ENCODE results near the gene MAGI1. TPM values are rescaled to one million over a fixed set of nuclear protein-coding genes. Genes with fewer than 3 reads are reported as not detected.

MAGI1 gene
- total RNA-seq, 1 donor from 2014 or later = 18.7 TPM

DNA sequence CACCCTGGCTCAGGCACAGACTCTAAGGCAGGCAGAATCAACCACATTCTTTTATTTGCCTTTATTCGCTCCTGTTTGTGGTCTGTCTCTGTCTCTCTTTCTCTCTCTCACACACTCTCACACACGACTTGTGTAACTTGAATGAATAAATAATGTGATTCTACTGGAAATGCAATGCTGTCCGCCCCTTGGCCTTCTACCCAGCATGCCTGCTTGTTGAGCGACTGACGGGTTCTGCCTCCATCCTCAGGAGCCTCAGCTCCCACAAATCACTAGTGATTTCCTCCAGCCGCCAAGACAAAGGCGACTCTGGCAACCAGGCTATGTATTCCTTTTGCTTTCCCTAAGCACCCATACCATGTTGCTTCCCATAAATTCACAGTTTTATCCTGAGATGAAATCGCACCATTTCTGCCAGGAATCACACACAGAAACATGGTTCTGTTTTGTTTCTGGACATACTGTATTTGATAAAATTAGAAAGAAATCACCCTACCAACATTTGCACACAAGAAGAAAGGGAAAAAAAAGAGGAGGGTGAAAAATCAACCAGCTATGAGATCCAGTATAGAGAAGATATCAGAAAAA lies 460.8 kb downstream of the MAGI1 start:
- H3K4me3 Mint-ChIP-seq (ENCODE audit: unreplicated experiment) = no peak overlapping the region
- TF ChIP-seq, protein P1, sequence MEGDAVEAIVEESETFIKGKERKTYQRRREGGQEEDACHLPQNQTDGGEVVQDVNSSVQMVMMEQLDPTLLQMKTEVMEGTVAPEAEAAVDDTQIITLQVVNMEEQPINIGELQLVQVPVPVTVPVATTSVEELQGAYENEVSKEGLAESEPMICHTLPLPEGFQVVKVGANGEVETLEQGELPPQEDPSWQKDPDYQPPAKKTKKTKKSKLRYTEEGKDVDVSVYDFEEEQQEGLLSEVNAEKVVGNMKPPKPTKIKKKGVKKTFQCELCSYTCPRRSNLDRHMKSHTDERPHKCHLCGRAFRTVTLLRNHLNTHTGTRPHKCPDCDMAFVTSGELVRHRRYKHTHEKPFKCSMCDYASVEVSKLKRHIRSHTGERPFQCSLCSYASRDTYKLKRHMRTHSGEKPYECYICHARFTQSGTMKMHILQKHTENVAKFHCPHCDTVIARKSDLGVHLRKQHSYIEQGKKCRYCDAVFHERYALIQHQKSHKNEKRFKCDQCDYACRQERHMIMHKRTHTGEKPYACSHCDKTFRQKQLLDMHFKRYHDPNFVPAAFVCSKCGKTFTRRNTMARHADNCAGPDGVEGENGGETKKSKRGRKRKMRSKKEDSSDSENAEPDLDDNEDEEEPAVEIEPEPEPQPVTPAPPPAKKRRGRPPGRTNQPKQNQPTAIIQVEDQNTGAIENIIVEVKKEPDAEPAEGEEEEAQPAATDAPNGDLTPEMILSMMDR (IDR thresholded peaks at IDR 0.05) = no peak
- H3K27ac Mint-ChIP-seq (ENCODE audit: unreplicated experiment) = peak overlapping the region; percentile 25
- peaks cover 2% of the 10 kb centered on the region for H3K9me3 Mint-ChIP-seq (ENCODE audit: low read depth)
- no peaks in the 10 kb centered on the region for H3K36me3 Mint-ChIP-seq (ENCODE audit: low read depth)
- DNase-seq (ENCODE audit: low spot score) = no peak
- peaks cover 37% of the 10 kb centered on the region for H3K4me1 Mint-ChIP-seq (ENCODE audit: low read depth)
- H3K27me3 Mint-ChIP-seq (ENCODE audit: low read depth) = no peaks in the 10 kb centered on the region

DNA sequence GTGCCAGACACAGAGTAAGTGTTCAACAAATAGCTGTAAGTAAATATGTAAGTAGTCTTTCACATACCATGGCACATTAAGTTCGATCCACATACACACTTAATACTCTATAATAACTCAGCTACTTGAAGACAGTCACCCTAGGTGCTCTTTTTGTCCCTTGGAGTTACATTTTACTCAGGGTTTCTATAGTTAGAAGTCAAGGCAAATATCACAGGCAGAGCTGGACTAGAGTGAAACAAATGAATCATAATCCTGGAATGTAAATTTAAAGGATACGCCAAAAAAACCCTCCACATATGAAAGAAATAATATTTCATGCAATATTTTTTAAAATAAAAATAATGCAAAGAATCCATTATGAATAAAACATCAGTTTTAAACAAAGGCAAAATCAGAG lies 461.8 kb downstream of the MAGI1 start:
- H3K27ac Mint-ChIP-seq (ENCODE audit: unreplicated experiment) = peak overlapping the region; percentile 77
- peaks cover 2% of the 10 kb centered on the region for H3K9me3 Mint-ChIP-seq (ENCODE audit: low read depth)
- H3K27me3 Mint-ChIP-seq (ENCODE audit: low read depth) = no peaks in the 10 kb centered on the region
- no peaks in the 10 kb centered on the region for H3K36me3 Mint-ChIP-seq (ENCODE audit: low read depth)
- no peak overlapping the region for H3K4me3 Mint-ChIP-seq (ENCODE audit: unreplicated experiment)
- TF ChIP-seq, protein P1 (IDR thresholded peaks at IDR 0.05) = no peak
- no peak for DNase-seq (ENCODE audit: low spot score)
- H3K4me1 Mint-ChIP-seq (ENCODE audit: low read depth) = peaks cover 39% of the 10 kb centered on the region

DNA sequence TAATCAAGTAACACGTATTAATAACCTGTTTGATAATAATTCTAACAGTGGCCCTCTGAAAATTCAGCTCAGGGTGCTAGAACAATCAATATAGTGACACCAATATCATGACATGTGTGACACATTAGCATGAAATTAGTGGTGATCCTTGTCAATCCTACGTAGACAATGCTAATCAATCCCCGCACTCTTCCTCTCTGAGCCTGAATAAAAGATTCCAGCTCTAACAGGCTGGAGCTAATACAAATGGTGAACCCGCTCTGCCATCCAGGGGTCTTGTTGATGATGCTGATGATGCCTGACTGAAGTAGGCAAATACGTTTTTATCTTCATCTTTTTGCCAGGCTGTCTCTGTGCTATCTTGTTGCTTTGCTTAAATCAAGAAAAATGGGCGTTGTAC lies 462.5 kb downstream of the MAGI1 start:
- no peaks in the 10 kb centered on the region for H3K36me3 Mint-ChIP-seq (ENCODE audit: low read depth)
- H3K4me1 Mint-ChIP-seq (ENCODE audit: low read depth) = peaks cover 39% of the 10 kb centered on the region
- peaks cover 2% of the 10 kb centered on the region for H3K9me3 Mint-ChIP-seq (ENCODE audit: low read depth)
- no peaks in the 10 kb centered on the region for H3K27me3 Mint-ChIP-seq (ENCODE audit: low read depth)
- TF ChIP-seq, protein P1 (IDR thresholded peaks at IDR 0.05) = no peak
- H3K27ac Mint-ChIP-seq (ENCODE audit: unreplicated experiment) = peak overlapping the region; percentile 4
- no peak for DNase-seq (ENCODE audit: low spot score)
- H3K4me3 Mint-ChIP-seq (ENCODE audit: unreplicated experiment) = no peak overlapping the region

DNA sequence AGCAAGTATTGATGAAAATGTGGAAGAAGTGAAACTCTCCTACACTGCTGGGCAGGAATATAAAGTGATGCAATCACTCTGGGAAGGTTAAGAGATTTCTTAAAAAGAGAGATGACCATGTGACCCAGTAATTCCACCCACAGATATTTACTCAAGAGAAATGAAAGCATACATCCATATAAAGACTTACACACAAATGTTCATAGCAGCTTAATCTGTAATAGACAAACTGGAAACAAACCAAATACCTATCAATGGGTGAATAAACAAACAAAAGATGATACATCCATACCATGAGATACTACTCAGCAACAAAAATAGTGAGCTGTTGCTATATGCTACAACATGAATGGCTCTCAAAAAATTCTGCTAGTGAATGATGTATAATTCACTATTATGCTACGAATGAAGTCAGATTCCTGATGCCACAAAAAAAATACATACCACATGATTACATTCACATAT lies 463.3 kb downstream of the MAGI1 start:
- peaks cover 2% of the 10 kb centered on the region for H3K9me3 Mint-ChIP-seq (ENCODE audit: low read depth)
- no peaks in the 10 kb centered on the region for H3K27me3 Mint-ChIP-seq (ENCODE audit: low read depth)
- TF ChIP-seq, protein P1 (IDR thresholded peaks at IDR 0.05) = no peak
- H3K4me3 Mint-ChIP-seq (ENCODE audit: unreplicated experiment) = no peak overlapping the region
- H3K27ac Mint-ChIP-seq (ENCODE audit: unreplicated experiment) = peak overlapping the region; percentile 90
- H3K4me1 Mint-ChIP-seq (ENCODE audit: low read depth) = peaks cover 44% of the 10 kb centered on the region
- H3K36me3 Mint-ChIP-seq (ENCODE audit: low read depth) = no peaks in the 10 kb centered on the region
- no peak for DNase-seq (ENCODE audit: low spot score)

DNA sequence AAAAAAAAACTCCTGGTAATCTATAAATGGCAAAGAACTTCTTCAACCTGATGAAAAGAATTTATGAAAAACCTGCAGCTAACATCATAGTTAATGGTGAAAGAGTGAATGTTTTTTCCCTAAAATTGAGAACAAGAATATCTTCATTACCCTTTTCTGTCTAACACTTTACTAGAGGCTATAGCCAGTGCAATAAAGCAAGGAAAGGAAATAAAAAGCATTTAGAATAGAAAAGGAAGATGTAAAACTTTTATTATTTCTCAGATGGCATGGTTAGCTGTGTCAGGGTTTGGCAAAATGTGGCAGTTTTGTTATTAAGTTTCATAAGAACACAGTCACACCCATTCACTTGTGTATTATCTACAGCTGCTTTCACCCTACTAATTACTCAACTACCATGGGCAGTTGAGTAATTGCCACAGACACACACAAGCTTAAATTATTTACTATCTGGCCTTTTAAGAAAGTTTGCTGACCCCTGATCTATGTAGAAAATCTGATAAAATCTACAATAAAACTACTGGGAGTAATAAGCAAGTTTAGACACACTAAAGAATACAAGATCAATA lies 465.1 kb downstream of the MAGI1 start:
- Mint-ChIP-seq H3K27me3 (ENCODE audit: low read depth) (no peaks in the 10 kb centered on the region), H3K36me3 (ENCODE audit: low read depth) (no peaks in the 10 kb centered on the region), H3K4me3 (ENCODE audit: unreplicated experiment) (no peak overlapping the region), H3K9me3 (ENCODE audit: low read depth) (peaks cover 2% of the 10 kb centered on the region), H3K4me1 (ENCODE audit: low read depth) (peaks cover 55% of the 10 kb centered on the region), H3K27ac (ENCODE audit: unreplicated experiment) (no peak overlapping the region)
- DNase-seq (ENCODE audit: low spot score) = no peak
- TF ChIP-seq, protein P1 (IDR thresholded peaks at IDR 0.05) = no peak
